Stimulated activated CD4-positive, alpha-beta T cell treated with anti-CD3 and anti-CD28 coated beads, Interleukin-12 subunit alpha, Interleukin-12 subunit beta, amount 100 ng/mL, for 48 hours (primary cell): ENCODE results near the gene NPIPB2.

Experiments used
- DNase-seq, 3 donors: peaks; one replicate each; pipeline ENCODE4 v3.0.0-alpha.2; 2020; ENCODE audit warnings: low read depth in 2 of 3, low spot score in 1 of 3

Gene NPIPB2

DNA sequence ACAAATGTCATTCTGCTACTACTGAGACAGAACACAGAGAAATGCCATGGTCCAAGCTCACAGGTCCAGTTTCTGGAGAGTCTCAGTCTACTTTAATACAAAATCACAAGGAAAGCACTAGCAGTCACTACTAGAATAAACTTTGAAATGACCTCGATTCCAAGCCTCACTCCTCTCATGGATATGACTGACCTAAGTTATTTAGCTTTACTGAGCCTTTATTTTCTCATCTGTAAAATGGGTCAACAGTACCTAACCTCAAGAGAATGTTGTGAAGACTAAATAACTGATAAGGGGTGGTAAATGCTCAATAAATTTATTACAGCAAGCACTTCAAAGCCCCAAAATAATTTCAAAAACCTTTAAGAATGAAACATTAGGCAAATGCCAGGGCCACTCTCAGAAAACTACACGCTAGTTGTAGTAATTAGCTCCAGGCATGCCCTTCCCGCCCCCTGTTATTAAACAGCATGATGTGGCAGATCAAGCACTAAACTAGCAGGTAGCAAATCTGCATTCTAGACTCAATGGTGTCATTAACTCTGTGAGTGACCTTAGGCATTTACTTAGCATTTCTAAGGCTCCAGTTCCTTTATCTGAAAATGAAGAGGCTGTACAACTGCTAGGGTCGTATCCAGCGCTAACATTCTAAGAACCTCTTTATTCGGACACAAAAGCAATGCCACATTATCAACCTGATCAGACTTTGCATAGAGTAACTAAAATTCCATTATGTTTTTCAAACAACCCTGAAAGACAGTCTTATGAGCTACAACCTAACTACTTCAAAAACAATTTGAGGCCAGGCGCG, 34.5 kb downstream of the NPIPB2 start:
- DNase-seq, result no peak

DNA sequence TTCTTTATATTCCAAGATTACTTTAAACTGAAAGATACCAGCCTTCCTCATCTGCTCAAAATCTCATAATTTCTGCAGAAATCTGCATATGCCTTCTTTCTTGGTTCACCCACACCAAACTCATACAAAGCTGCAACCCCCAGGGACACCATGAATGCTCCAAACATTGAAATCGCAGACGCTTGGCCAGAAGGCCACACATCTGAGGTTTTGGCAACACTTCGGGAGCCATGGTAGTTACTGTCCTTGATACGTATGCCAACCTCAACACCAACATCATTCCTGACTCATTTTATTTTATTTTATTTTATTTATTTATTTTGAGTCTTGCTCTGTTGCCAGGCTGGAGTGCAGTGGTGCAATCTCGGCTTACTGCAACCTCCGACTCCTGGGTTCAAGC, 37.9 kb downstream of the NPIPB2 start:
- DNase-seq, result no peak

GRCh38 chr16:11901091-11901490, 40.8 kb downstream of the NPIPB2 start:
- DNase-seq, result no peak

- DNase-seq, result no peak
These were observed 45.2 kb downstream of the NPIPB2 start for GRCh38 chr16:11896486-11897176.

- DNase-seq, result no peak
These were observed 48.3 kb downstream of the NPIPB2 start for GRCh38 chr16:11893571-11893970.

DNA sequence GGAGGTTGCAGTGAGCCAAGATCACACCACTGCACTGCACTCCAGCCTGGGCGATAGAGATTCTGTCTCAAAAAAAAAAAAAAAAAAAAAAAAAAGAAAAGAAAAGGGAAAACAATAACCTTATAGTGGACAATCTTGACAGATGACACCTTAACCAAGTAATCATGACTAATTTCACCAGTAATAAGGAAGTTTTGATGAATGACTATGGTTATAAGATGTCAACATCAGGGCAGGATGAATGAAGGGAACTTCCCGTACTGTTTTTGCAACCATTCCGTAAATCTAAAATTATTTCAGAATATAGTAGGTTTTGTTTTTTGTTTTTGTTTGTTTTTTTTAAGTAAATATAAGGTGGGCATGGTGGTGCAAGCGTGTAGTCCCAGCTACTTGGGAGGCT, 49.1 kb downstream of the NPIPB2 start:
- DNase-seq, result no peak

- DNase-seq, result no peak
These were observed 51.4 kb downstream of the NPIPB2 start for GRCh38 chr16:11890231-11890965.

DNA sequence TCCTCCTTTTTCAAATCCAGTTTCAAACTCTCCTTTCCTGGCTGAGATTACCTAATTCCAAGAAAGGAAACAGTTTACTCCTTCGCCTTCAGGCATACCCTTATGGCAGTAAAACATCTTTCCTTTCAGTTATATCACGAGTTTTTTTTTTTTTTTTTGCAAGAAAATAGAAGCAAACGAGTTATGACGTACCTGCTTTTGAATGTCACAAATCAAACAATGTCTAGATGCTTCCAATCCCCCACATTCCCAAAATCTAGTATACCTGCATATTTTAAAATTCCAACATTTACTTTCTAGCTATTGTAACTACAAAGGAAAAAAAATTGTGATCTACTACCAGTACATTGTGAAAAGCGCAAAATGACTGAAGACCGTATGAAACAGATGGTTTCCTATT, 55.0 kb downstream of the NPIPB2 start:
- DNase-seq, result no peak

- DNase-seq, result no peak
These were observed 57.8 kb downstream of the NPIPB2 start for GRCh38 chr16:11884035-11884434.

- DNase-seq, result no peak
These were observed 61.8 kb downstream of the NPIPB2 start for GRCh38 chr16:11880007-11880406.

DNA sequence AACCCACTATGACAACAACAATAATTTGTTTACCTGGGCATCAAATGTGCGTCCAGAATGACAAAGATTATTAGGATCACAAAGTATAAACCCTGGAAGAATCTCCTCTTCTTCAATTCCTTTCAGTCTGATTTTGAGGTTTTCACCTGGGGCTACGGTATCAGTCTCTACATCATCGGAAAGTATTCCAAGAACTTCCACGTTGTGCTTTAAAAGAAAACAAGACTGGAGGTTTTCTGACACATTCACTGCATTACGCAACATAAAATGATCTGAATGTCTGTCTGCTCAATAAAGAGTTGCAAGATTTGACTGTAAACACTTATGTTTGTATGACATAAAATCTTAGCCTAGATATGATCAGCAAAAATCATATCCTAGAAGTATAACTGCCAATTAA, 64.5 kb downstream of the NPIPB2 start:
- DNase-seq, result no peak
